Melanocyte of skin (primary cell): ENCODE results near the gene C2CD4D. TPM values are rescaled to one million over a fixed set of nuclear protein-coding genes. Genes with fewer than 3 reads are reported as not detected.

Experiments used
- small RNA-seq, 2 donors: library from RNA; depleted of rRNA; stranded (forward); fragments of <200 nt; gene quantifications; one replicate each; pipeline ENCODE3, GENCODE V24; 2012
- total RNA-seq, 2 donors: library from RNA; depleted of rRNA; stranded (reverse); fragments of >200 nt; gene quantifications; 2 replicates each; pipeline ENCODE4 v1.2.3, GENCODE V29; 2012

The C2CD4D gene
- total RNA-seq, result under 1 TPM; 0.33 to 0.69 TPM

DNA sequence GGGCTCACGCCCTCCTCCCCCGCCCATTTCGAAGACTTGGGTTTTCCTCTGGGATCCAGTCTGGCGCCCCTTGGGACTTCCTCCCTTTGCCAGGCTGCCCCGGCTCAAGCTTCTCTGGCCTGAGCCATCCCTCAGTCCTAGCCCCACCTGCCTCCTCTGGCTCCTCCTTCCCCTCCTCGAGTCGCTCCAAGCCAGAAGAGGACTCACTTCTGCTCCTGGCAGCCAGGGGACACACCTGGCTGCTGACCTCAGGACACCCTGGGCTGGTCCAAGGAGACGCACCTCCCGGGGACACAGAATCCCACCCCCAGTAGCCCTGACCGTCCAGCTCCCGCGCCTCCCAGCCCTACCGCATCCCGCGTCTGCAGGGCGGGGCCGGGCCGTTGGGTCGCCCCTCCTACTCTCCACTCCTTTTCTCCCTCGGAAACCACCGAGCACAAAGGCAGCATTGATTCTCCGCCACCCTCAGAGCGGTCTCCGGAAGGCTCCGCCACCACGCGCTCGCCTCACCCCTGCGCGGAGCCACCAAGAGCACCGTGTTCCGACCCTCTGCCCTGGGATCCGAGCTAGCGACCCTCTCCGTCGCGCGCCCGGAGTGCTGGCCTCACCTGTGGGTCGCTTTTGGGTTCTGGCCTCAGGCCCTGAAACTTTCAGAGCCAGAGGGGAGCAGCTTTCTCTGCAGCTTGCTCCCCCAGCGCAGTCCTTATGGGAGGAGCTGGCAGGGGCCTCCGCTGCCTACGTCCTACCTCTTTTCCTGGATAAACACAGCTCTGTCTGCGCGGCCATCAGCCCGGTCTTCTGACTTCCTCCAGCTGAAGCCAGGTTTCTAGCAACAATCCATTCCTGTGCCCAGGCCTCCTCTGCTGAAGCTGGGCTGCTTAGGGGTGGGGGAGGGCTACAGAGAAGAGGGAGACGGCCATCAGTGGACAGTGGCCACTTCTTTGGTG is at the start of gene C2CD4D:
TSS of gene C2CD4D (minus strand) at position 364 of the 947 bp plus-strand sequence. CDS start 831 bp downstream, outside the sequence.

GRCh38 chr1:151853411-151853943 is 13.9 kb upstream of the C2CD4D start, which contains the start of gene THEM5:
THEM5 (minus strand) TSS chr1:151853712; CDS start chr1:151853565, 147 bp downstream.

DNA sequence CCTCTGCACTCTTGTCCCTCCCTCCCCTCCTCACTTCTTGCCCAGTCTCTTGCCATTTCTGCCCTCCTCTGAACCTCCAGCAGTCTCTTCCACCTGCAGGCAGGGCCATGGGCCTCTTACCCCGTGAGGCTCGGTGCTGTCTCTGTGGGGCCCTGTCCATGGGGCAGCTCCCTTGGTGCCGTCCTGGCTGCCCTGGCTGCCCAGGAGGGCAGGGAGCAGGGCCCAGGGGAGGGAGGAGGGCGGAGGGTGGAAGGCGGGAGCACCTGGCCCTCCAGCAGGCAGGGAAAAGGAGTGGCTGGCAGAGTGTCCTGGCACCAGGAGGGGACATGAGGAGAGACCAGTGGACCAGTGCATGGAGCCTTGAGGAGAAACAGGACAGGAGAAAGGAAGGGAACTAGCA is 8.0 kb downstream of the C2CD4D start, which contains the start of gene RORC:
TSS of gene RORC (minus strand) at position 198 of the 400 bp plus-strand sequence. CDS start at position 160, 38 bp downstream.

DNA sequence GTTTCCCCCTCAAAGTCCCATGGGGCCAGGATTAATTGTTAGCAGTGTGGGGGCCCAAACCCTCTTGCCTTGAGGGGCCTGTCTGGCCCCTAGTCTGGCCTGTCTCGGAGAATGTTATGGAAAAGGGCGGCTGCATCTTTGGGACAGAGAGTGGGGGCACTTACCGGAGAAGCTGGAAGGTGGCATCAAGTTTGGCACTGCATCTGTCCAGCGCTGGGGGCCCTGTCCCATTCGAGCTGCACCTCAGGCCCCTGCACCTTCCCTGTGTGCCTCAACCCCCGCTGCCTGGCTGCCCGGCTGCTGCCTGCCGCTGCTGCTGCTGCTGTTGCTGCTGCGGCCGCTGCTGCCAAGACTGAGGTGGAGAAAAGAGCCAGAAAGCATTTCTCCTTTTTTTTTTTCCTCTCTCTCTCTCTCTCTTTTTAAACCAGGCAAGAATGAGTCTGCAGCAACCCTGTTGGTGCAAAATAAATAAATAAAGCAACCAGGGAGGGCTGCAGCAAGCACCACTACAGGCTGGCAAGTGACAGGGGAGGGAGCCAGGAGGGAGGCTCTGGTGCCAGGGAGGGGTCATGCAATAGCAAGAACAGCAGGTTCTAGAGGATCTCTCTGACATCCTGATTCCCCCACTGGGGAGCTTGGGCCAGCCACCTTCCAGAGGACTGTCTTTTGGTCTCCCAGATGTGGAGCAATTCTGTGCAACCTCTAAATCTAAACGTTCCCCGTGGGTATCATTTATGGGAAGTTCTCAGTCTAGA is 34.4 kb downstream of the C2CD4D start, which contains the start of gene LINGO4:
TSS of gene LINGO4 (minus strand) at position 354 of the 755 bp plus-strand sequence. CDS start 2,715 bp downstream, outside the sequence.

GRCh38 chr1:151790071-151790939 is 49.3 kb downstream of the C2CD4D start, which contains the start of gene TDRKH:
TDRKH (minus strand) TSS chr1:151790500; CDS start chr1:151783022, 7,478 bp downstream.

Small RNA genes lying within 50 kb of the gene (small RNA-seq; reads per million reads assigned to genes)
- gene RF00019, result 0 reads per million in 2 donors

Other genes starting within 250 kb of the C2CD4D start
- gene SNX27, start 227.8 kb downstream of the C2CD4D start, total RNA-seq, result 10 to 100 TPM; 44.0 to 58.6 TPM
- not detected for gene CELF3, start 123.0 kb downstream of the C2CD4D start, total RNA-seq
- gene RIIAD1, start 118.3 kb downstream of the C2CD4D start, total RNA-seq, result not detected
- 100 to 1,000 TPM in 1 of 2 donors, 10 to 100 TPM in 1; 58.2 to 119 TPM for gene MRPL9, start 76.3 kb downstream of the C2CD4D start, total RNA-seq
- gene TDRKH, start 49.3 kb downstream of the C2CD4D start, total RNA-seq, result 1 to 10 TPM; 1.7 to 2.7 TPM
- not detected for gene LINGO4, start 34.4 kb downstream of the C2CD4D start, total RNA-seq
- not detected for gene RORC, start 8.0 kb downstream of the C2CD4D start, total RNA-seq
- not detected for gene THEM5, start 13.9 kb upstream of the C2CD4D start, total RNA-seq
- 10 to 100 TPM; 12.0 to 20.3 TPM for gene THEM4, start 69.7 kb upstream of the C2CD4D start, total RNA-seq
- 100 to 1,000 TPM in 1 of 2 donors, 10 to 100 TPM in 1; 41.3 to 111 TPM for gene S100A10, start 154.0 kb upstream of the C2CD4D start, total RNA-seq
- 100 to 1,000 TPM; 132 to 201 TPM for gene S100A11, start 197.2 kb upstream of the C2CD4D start, total RNA-seq
- gene TCHHL1, start 249.2 kb upstream of the C2CD4D start, total RNA-seq, result not detected